ENCODE measurements around the gene PPP1R3F. TPM values are rescaled to one million over a fixed set of nuclear protein-coding genes. Genes with fewer than 3 reads are reported as not detected.

PPP1R3F gene
- total RNA-seq, 1 donor from 2014 or later, result 5.5 TPM

GRCh38 chrX:49249071-49249470, 20.5 kb upstream of the PPP1R3F start:
- ATAC-seq (no peak), DNase-seq (no peak)
- H3K4me1 ChIP-seq, result no peaks in the 10 kb centered on the region
- no peaks in the 10 kb centered on the region for H3K27me3 ChIP-seq (ENCODE audit: low read depth)
- no peak overlapping the region for H3K4me3 ChIP-seq
- no peaks in the 10 kb centered on the region for H3K9me3 ChIP-seq
- intact Hi-C loops (cut with DNase I), result no loop called here
- no peak overlapping the region for H3K27ac ChIP-seq
- H3K36me3 ChIP-seq, result peaks cover 36% of the 10 kb centered on the region
- no peak for TF ChIP-seq CTCF (IDR thresholded peaks at IDR 0.05)

- DNase-seq (no peak), ATAC-seq (no peak)
- Histone ChIP-seq H3K27ac (no peak overlapping the region), H3K36me3 (peaks cover 34% of the 10 kb centered on the region), H3K27me3 (ENCODE audit: low read depth) (no peaks in the 10 kb centered on the region), H3K9me3 (no peaks in the 10 kb centered on the region), H3K4me3 (no peak overlapping the region), H3K4me1 (no peaks in the 10 kb centered on the region)
- intact Hi-C loops (cut with DNase I), result no loop called here
- TF ChIP-seq CTCF (IDR thresholded peaks at IDR 0.05), result no peak
These were observed 20.0 kb upstream of the PPP1R3F start for GRCh38 chrX:49249616-49250015.

GRCh38 chrX:49250066-49250465, 19.5 kb upstream of the PPP1R3F start:
- Histone ChIP-seq H3K27me3 (ENCODE audit: low read depth) (no peaks in the 10 kb centered on the region), H3K4me3 (no peak overlapping the region), H3K4me1 (no peaks in the 10 kb centered on the region), H3K36me3 (peaks cover 31% of the 10 kb centered on the region), H3K9me3 (no peaks in the 10 kb centered on the region), H3K27ac (no peak overlapping the region)
- DNase-seq (no peak), ATAC-seq (no peak)
- TF ChIP-seq CTCF (IDR thresholded peaks at IDR 0.05), result no peak
- intact Hi-C loops (cut with DNase I), result no loop called here

GRCh38 chrX:49250578-49250977, 19.0 kb upstream of the PPP1R3F start:
- Histone ChIP-seq H3K36me3 (peaks cover 31% of the 10 kb centered on the region), H3K27me3 (ENCODE audit: low read depth) (no peaks in the 10 kb centered on the region), H3K4me1 (no peaks in the 10 kb centered on the region), H3K27ac (no peak overlapping the region), H3K9me3 (no peaks in the 10 kb centered on the region), H3K4me3 (no peak overlapping the region)
- no peak for ATAC-seq
- TF ChIP-seq CTCF (IDR thresholded peaks at IDR 0.05), result no peak
- no peak for DNase-seq
- intact Hi-C loops (cut with DNase I), result no loop called here

GRCh38 chrX:49251325-49251724, 18.3 kb upstream of the PPP1R3F start:
- intact Hi-C loops (cut with DNase I), result no loop called here
- H3K9me3 ChIP-seq, result no peaks in the 10 kb centered on the region
- H3K4me1 ChIP-seq, result no peaks in the 10 kb centered on the region
- H3K27me3 ChIP-seq (ENCODE audit: low read depth), result no peaks in the 10 kb centered on the region
- DNase-seq (no peak), ATAC-seq (no peak)
- TF ChIP-seq CTCF (IDR thresholded peaks at IDR 0.05), result no peak
- peaks cover 25% of the 10 kb centered on the region for H3K36me3 ChIP-seq
- H3K27ac ChIP-seq, result no peak overlapping the region
- H3K4me3 ChIP-seq, result no peak overlapping the region

- Histone ChIP-seq H3K27ac (no peak overlapping the region), H3K36me3 (no peaks in the 10 kb centered on the region), H3K27me3 (ENCODE audit: low read depth) (no peaks in the 10 kb centered on the region), H3K9me3 (no peaks in the 10 kb centered on the region), H3K4me3 (no peak overlapping the region), H3K4me1 (no peaks in the 10 kb centered on the region)
- intact Hi-C loops (cut with DNase I), result no loop called here
- no peak for DNase-seq
- ATAC-seq, result no peak
- TF ChIP-seq CTCF (IDR thresholded peaks at IDR 0.05), result no peak
These were observed 15.0 kb upstream of the PPP1R3F start for GRCh38 chrX:49254639-49255038.

All from lower lobe of right lung (tissue), 2 donors.